Activated gamma-delta T cell treated with Interleukin-2 at 50 U/mL for 16 hours (primary cell): ENCODE results near the gene SENP1.

Experiments used
- DNase-seq: peaks from one replicate; pipeline ENCODE4 v3.0.0-alpha.2; 2020

The SENP1 gene

DNA sequence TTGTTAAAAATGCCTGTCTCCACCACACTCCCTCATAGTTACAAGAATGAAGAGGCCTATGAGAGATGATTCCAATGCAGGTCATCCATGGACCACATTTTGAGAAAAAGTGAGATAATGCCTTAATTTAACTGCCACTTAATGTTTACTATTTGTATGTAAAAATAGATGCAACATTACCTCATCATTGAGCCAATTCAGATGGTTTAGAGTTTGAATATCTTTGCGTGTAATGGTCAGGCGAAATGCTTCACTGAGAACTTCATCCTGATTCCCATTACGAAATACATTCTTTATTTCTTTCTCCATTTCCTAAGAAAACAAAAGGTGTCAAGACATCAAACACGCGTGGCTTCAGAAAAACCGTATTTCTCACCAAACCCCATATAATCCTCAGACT, 42.3 kb downstream of the SENP1 start:
- DNase-seq = no peak

DNA sequence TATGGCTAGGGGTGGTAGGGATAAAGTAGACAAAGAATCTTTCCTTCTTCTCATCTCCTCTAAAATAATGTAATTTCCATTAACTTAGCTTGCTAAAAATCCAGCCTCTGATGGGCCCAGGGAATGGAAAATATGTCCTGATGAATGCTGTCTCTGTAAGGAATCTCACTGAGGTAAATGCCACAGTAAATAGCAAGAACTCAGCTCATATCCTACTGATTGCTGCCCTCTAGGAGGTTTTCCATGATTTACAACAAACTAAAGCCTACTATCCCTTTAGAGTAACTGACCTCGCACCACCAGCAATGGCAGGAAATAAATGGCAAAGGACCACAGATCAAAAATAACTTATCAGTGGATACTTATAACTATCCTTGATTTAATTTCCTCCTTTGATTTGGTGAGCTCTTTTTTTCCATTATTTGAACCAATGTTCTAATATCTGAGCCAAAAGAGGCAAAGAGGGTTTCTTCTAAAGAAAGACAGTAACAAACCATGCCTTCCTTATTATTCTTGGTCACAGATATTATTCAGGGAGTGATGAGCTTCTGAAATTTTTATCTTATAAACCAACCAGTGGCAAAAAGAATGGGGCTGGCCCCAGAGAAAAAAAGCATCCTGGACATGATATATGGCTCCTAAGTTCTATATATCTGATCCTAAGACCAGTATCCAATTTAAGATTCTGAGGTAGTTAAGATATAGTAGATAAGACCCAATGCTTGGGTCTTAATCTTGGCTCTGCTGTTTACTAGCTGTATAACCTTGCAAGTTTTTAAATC, 43.8 kb downstream of the SENP1 start:
- DNase-seq = no peak

DNA sequence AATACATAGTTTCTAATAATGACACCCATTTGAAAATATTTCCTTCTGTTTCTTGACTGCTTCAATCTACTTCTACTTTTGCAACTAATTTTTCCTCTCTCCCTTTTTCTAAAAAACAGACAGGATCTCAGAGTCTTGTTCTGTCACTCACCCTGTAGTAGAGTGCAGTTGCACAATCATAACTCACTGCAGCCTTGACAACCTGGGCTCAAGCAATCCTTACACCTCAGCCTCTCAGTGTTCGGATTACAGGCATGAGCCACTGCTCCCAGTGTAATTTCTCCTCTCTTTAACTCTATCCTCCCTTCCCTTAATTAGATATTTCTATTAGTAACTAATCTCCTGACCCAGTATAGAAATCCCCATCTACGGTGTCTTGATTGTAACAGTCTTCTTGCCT, 45.4 kb downstream of the SENP1 start:
- no peak for DNase-seq

GRCh38 chr12:48058771-48059170, 47.1 kb downstream of the SENP1 start:
- DNase-seq = no peak

DNA sequence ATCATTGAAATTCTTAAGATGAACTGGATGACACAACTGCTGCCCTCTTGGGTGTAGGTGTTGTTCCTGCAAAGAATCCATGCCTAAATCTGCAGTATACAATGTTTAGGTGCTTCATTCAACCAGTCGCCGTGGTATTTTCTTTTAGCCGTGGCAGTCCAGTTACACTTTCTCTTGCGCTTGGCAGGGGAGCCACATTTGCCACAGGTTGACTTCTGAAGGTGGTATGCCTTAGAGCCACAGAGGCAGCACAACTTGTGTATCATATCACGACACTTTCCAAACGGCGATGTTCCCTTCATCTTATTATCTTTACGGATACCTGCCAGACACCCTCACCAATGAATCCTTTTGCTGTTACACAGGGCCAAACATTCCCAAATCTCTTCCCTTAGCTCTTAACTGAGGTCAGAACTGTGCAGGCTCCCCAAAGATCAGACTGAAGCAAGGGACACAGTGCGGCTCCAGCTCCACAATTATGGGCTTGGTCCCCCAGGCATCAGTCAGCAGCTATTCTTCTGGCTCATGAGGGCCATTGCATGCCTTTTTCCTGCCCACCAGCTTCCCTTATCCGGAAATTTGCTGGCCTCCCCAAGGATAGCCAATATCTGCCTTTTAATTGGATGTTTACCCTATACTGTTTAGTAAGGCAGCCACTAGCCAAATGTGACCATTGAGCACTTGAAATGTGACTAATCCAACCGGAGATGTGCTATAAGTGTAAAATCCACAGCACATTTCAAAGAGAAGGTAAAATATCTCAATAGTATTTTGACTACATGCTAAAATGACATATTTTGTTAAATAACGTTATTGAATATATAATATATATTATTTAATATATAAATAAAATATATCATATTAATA, 50.7 kb downstream of the SENP1 start:
- no peak for DNase-seq

DNA sequence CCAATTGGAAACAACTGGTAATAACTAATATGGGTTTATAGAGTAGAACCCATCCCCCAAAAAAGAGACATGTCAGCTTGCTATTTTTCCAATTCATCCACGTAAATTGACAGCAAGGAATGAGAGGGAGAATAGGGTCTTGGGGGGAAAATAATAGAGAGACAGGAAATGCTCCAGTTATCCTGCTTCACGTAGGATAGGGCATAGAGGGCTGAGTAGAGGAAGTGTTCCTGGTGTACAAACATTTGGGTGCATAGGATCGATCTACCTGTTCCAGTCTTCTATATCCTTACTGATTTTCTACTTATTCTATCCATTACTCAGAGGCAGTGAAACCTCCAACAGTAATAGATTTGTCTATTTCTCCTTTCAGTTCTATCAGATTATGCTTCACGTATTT, 52.0 kb downstream of the SENP1 start:
- no peak for DNase-seq

GRCh38 chr12:48053122-48053521, 52.8 kb downstream of the SENP1 start:
- DNase-seq = no peak

DNA sequence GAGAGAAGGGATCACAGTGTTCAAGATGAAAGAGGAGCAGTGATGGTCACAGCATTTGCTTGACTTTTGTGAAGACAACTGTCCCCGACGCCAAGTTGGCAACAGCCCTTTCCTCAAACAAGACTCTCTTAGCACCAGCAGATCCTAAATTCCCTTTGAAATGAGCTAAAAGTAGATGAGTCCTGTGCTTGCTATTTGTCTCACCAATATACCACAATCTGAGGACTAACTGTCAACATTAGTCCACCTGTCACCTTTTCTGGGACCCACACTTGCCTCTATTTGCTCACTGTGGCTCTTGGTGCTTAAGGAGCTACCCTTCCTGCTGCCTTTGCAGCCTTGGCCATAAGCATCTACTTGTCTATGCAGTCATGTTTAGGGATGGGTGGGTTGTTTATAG, 54.2 kb downstream of the SENP1 start:
- DNase-seq = no peak

GRCh38 chr12:48050174-48050573, 55.7 kb downstream of the SENP1 start:
- DNase-seq = no peak

DNA sequence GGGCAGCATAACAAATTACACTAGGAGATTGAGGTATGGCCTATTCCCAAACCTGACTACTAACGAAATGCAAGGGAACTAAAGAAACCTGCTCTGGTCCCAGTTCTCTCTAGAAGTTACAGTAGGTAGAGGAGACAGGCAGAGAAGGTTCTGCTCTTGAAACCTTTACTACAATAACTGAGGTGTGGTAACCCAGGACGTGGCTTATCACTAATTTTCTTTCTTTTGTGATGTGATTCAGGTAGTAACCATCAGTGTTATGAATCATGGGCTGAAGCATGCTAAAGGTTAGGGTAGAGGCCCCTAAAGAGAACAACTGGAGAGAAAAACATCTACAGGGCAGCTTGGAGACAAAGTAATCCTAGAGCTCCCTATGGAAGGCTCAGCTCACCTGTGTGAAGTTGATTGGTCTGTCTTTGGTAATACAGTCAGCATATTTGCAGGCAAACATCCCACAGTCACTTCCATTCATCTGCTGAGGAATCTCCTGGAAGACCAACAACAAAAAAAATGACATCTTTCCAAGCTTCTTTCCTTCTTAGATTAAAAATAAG, 59.8 kb downstream of the SENP1 start:
- no peak for DNase-seq

- no peak for DNase-seq
Observed at GRCh38 chr12:48045061-48045846, 60.6 kb downstream of the SENP1 start.

DNA sequence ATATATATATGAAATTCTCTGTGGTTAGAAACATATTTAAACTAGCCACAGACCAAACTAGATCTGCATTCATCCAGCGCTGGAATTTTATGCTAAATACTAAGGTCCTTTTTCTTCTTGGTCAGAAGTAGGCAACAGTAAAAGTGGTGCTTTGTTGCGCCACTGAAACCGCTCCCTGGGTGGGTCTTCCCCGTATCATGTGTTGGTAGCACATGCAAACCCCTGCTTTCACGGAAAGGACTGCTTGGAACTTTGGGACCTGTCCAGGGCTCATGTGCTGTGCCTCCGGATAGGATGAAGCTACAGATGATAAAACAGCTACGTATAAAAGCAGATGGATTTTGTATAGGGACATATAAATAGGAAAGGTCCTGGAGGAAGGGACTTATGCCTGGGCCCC, 61.5 kb downstream of the SENP1 start:
- DNase-seq = no peak

- DNase-seq = no peak
Observed at GRCh38 chr12:48043771-48044170, 62.1 kb downstream of the SENP1 start.

GRCh38 chr12:48041591-48042423, 64.1 kb downstream of the SENP1 start:
- no peak for DNase-seq

DNA sequence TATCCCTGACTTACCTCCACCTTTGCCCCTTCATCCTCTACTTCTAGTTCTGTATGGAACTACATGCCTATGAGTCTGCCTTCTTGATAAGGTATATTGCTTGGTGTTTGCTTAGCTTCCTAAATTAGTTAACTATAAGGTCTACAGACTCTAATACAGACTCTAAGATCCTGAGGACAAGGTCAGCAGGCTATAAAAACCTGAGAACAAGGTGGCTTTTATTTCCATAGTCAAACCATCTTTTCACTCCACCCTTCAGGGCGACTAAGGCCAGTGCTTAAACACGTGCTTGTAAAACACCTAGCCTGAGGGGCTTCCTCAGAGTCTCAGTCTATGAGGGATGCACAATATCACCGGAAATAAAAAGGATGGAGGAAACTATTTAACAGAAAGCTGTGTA, 65.5 kb downstream of the SENP1 start:
- no peak for DNase-seq

DNA sequence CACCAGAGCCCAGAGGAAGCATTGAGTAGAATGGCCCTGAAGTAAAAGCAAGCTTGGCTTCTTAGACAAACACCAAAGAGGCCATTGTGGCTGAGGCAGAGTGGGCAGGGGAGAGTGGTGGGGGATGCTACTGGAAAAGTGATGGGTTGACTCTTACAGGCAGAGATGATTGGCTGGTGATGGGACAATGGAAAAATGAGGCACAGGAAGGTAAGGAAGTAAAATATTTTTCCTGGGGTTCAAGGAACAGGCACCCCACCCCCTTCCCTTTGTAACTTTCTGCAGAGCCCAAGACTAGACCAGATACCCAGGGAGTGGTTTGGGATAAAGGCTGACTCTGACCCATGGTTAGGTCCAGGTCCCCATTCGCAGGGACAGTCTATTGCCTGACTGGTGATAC, 66.7 kb downstream of the SENP1 start:
- no peak for DNase-seq

DNA sequence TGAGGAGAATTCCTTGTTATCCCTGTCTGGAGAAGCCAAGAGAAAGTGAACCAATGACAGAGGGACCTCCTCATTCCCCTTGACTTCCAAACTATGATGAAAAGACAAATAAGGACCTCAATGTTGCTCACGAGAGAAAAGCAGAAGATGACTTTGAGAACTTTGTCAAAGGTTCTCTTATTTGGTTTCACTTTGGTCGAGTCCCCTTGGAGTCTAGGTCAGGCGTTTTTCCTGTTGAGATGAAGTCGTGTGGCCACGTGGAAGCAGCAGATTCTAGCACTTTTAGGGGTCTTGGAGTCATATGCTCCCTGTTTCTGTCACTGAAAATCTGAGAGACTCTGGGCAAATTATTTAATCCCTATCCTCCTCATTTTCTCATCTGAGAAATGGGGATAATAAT, 67.8 kb downstream of the SENP1 start:
- no peak for DNase-seq

GRCh38 chr12:48037267-48037915, 68.5 kb downstream of the SENP1 start:
- no peak for DNase-seq

- no peak for DNase-seq
Observed at GRCh38 chr12:48036818-48037217, 69.1 kb downstream of the SENP1 start.

DNA sequence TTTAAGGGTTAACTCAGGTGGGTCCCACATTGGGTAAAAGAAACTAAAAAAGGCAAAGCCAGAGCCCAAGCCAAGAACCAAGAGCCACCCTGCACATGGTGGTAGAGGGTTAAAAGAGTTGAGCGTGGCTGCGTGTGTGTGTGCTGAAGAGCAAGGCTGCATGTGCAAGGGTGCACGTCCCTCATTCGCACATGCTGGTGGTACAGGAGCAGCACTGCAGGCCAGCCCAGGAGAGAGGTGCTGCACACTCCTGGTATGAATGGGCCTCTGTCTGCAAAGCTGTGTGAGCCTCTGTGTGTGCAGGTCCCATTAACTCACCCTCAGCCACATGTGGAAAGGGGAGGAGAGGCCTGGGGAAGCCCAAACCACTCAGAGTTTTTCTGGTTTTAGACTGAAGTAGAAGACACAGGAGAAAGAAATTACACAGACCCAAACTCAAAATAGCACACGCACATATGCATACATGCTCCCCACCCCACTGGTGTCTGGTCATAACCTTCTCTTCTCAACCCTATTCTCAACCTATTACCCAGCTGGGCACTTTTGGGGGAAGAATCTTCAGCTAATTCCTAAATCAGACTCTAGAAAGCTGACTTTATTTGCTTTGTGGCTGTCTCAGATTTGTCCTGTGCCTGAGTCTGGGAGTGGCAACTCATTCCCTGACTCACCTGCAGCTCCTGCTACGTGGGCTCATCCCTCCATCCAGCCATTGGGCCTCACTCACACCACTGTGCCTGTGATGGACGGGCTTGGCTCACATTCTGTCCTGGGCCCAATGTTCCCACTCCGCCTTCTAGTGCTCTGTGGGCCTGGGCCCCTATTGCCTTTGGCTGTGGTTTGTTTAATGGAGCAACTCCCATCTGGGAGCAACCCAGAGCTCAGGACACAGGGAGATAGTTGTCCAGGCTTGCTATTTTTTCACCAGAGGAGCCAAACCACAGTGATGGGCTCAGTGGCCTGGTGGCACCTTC, 70.8 kb downstream of the SENP1 start:
- no peak for DNase-seq
